NCI-H774 (cell line): Measurements from ENCODE around the gene NUDT16L1.
"Not testable (repeated sequence)": the region's sequence is repeated elsewhere in the genome, so short reads cannot be mapped to it uniquely, and the experiment has no call there.

Experiments
- DNase-seq: peaks from one replicate; lab custom pipeline; 2025; lab: John Stamatoyannopoulos, UW

Gene NUDT16L1

GRCh38 chr16:4718466-4718865 lies 25.1 kb downstream of the NUDT16L1 start:
- no peak for DNase-seq

GRCh38 chr16:4723071-4723767 lies 29.9 kb downstream of the NUDT16L1 start:
- no peak for DNase-seq

- no peak for DNase-seq
These were observed 31.4 kb downstream of the NUDT16L1 start for GRCh38 chr16:4724661-4725270.

- no peak for DNase-seq
These were observed 33.3 kb downstream of the NUDT16L1 start for GRCh38 chr16:4726616-4727015.

GRCh38 chr16:4728676-4729075 lies 35.3 kb downstream of the NUDT16L1 start:
- DNase-seq, result no peak

GRCh38 chr16:4729876-4730275 lies 36.5 kb downstream of the NUDT16L1 start:
- DNase-seq, result no peak

GRCh38 chr16:4733211-4733742 lies 39.9 kb downstream of the NUDT16L1 start:
- DNase-seq, result no peak

GRCh38 chr16:4733747-4734062 lies 40.3 kb downstream of the NUDT16L1 start:
- no peak for DNase-seq

GRCh38 chr16:4734063-4734729 lies 40.8 kb downstream of the NUDT16L1 start, which contains the start of the genes ANKS3 and DNAAF8:
Gene ANKS3, minus strand, starts transcription at chr16:4734271. Its CDS starts 4,122 bp downstream, at chr16:4730149.
Gene DNAAF8, plus strand, starts transcription at chr16:4734537. Its CDS starts 1,978 bp downstream, at chr16:4736515.
- DNase-seq, result peak; percentile 94

GRCh38 chr16:4734730-4735535 lies 41.6 kb downstream of the NUDT16L1 start:
- peak; percentile 58 for DNase-seq

- DNase-seq, result no peak
These were observed 43.2 kb downstream of the NUDT16L1 start for GRCh38 chr16:4736546-4736945.

- no peak for DNase-seq
These were observed 44.2 kb downstream of the NUDT16L1 start for GRCh38 chr16:4737545-4737944.

GRCh38 chr16:4738370-4738769 lies 45.0 kb downstream of the NUDT16L1 start:
- DNase-seq, result not testable (repeated sequence)

- no peak for DNase-seq
These were observed 50.0 kb downstream of the NUDT16L1 start for GRCh38 chr16:4743226-4743878.

GRCh38 chr16:4744555-4745273 lies 51.4 kb downstream of the NUDT16L1 start:
- no peak for DNase-seq

GRCh38 chr16:4745274-4745569 lies 51.9 kb downstream of the NUDT16L1 start:
- DNase-seq, result no peak
